Suppressor macrophage treated with lipopolysaccharide for 4 hours (primary cell): ENCODE measurements around the gene FOXB2.
"Not testable (repeated sequence)": the region's sequence is repeated elsewhere in the genome, so short reads cannot be mapped to it uniquely, and the experiment has no call there.

ENCODE experiments used
- DNase-seq: peaks from one replicate; pipeline ENCODE4 v3.0.0-alpha.2; 2020

Gene FOXB2

GRCh38 chr9:77016526-77017504 lies 2.6 kb upstream of the FOXB2 start:
- no peak for DNase-seq

- DNase-seq, result no peak
Measured at GRCh38 chr9:77017505-77017894, 2.0 kb upstream of the FOXB2 start.

GRCh38 chr9:77018058-77018968 lies 1.1 kb upstream of the FOXB2 start:
- no peak for DNase-seq

GRCh38 chr9:77018969-77019235 lies 553 bp upstream of the FOXB2 start:
- no peak for DNase-seq

- no peak for DNase-seq
Measured at GRCh38 chr9:77019926-77020412, 514 bp downstream of the FOXB2 start.

GRCh38 chr9:77020413-77021290 lies 1.2 kb downstream of the FOXB2 start:
- DNase-seq, result peak; percentile 6

- DNase-seq, result no peak
Measured at GRCh38 chr9:77021291-77021894, 1.9 kb downstream of the FOXB2 start.

- DNase-seq, result no peak
Measured at GRCh38 chr9:77021922-77022782, 2.7 kb downstream of the FOXB2 start.

- no peak for DNase-seq
Measured at GRCh38 chr9:77022783-77023440, 3.5 kb downstream of the FOXB2 start.

GRCh38 chr9:77023726-77024125 lies 4.3 kb downstream of the FOXB2 start:
- DNase-seq, result no peak

- DNase-seq, result no peak
Measured at GRCh38 chr9:77024776-77025545, 5.5 kb downstream of the FOXB2 start.

GRCh38 chr9:77028478-77028877 lies 9.0 kb downstream of the FOXB2 start:
- no peak for DNase-seq

GRCh38 chr9:77030045-77030444 lies 10.6 kb downstream of the FOXB2 start:
- DNase-seq, result no peak

DNA sequence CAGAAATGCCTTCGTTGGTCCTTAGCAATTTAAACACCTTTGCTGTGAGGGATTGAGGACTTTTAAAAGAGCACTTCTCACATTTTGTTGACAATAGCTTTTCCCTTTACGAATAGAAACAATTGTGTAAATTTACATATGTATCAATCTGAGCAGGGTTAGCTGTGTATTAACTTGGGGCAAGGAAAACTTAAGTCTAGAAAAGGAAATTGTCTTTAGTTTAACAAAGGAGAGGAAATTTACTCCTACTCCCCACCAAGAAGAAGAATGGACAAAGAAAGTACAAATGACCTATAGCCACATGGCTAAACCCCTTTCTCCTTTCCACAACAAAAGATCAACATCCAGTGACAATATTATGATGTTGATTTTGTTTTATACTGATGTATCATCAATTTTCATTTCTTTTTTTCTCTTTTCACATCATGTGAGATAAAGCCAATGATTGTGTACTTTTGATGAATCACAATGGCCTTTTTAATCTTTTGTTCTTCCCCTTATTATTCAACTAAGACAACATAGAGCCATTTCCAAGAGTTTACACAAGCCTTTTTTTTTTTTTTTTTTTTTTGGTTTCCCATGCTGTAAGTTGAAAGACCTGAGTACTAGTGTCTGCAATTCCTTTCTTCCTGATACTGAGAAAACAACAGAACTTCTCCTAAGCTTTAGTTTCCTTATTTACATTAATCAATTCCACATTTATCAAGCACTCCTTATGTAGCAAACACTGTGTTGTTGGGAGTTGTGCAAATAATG lies 19.0 kb downstream of the FOXB2 start:
- no peak for DNase-seq

- DNase-seq, result no peak
Measured at GRCh38 chr9:77040340-77040739, 20.9 kb downstream of the FOXB2 start.

GRCh38 chr9:77043743-77044142 lies 24.3 kb downstream of the FOXB2 start:
- DNase-seq, result not testable (repeated sequence)

- DNase-seq, result not testable (repeated sequence)
Measured at GRCh38 chr9:77060681-77061080, 41.2 kb downstream of the FOXB2 start.

DNA sequence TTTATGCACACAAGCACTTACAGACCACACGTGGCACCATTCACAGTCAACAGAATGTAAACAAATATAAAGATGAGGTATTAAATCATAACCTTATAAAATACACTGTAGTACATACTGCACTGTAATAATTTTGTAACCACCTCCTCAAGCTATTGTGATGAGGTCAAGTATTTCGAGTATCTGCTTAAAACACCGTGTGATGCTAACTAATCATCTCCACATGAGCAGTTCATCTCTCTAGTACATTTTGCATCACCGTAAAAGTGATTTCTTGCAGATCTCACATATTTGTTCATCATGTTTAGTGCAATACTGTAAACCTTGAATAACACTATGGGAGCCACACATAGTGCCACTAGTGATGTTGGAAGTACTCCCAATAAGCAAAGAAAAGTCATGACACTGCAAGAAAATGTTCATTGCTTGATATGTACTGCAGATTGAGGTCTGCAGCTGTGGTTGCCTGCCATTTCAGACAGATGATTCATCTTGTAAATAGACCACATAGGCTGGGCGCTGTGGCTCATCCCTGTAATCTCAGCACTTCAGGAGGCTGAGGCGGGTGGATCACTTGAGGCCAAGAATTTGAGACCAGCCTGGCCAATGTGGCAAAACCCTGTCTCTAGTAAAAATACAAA lies 44.3 kb downstream of the FOXB2 start:
- no peak for DNase-seq

DNA sequence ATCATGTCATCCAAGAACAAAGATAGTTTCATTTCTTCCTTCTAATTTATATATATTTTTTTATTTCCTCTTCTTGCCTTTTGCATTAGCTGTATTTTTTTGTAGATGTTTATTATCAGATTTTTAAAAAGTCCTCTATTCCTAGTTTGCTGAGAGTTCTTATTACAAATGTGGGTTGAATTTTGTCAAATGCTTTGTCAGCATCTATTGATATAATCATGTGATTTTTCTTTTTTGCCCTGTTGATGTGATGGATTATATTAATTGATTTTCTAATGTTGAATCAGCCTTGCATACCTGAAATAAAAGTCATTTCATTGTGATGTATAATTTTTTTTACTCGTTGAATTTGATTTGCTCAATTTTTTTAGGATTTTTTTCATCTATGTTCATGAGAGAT lies 46.9 kb downstream of the FOXB2 start:
- no peak for DNase-seq
